HL-60 (cell line): ENCODE data around the gene DLX5.
A peak's percentile ranks its signal among the peaks of the same experiment; 100 is the strongest.
"Not testable (repeated sequence)": the region's sequence is repeated elsewhere in the genome, so short reads cannot be mapped to it uniquely, and the experiment has no call there.

Experiments used
- DNase-seq, 2 experiments: peaks; one replicate each; pipeline ENCODE4 v3.0.0-alpha.2; 2010 to 2020; ENCODE audit warnings: low read depth in 1 of 2, low spot score in 1 of 2
- H3K27ac ChIP-seq: fragments of 250-450 bp; sonication (Bioruptor Pico); replicated peaks from 2 replicates; pipeline ENCODE4 v1.5.1; 2020; ENCODE audit warnings: mild to moderate bottlenecking, moderate library complexity
- H3K27me3 ChIP-seq: fragments of 250-450 bp; sonication (Bioruptor Pico); 2 replicates; pipeline ENCODE4 v1.5.1; 2021; ENCODE audit warnings: mild to moderate bottlenecking, moderate library complexity; ENCODE audit not compliant: insufficient read depth, poor library complexity, severe bottlenecking
- H3K4me3 ChIP-seq: replicated peaks from 2 replicates; pipeline ENCODE4 v1.5.1; 2011; ENCODE audit warnings: mild to moderate bottlenecking, control low read depth, low read length; ENCODE audit not compliant: insufficient read depth
- CTCF ChIP-seq: IDR thresholded peaks from one replicate; pipeline ENCODE4 v1.5.1; 2011; ENCODE audit warnings: low read length, control low read depth, inconsistent platforms; ENCODE audit not compliant: insufficient read depth
- GABPA ChIP-seq: IDR thresholded peaks from 2 replicates; pipeline ENCODE4 v1.6.1; 2012; ENCODE audit warnings: low read depth
- POLR2AphosphoS5 ChIP-seq: IDR thresholded peaks from 2 replicates; pipeline ENCODE4 v1.6.1; 2012; ENCODE audit warnings: low read depth
- REST ChIP-seq: IDR thresholded peaks from 2 replicates; pipeline ENCODE4 v1.6.1; 2012; ENCODE audit warnings: low read depth; ENCODE audit not compliant: insufficient replicate concordance
- SPI1 ChIP-seq: IDR thresholded peaks from 2 replicates; pipeline ENCODE4 v1.6.1; 2012; ENCODE audit warnings: low read depth, mild to moderate bottlenecking, borderline replicate concordance
- long read RNA-seq: library from polyadenylated mRNA; unstranded; transcript quantifications from one replicate; pipeline ENCODE4 v2.0.0, GENCODE V29; 2020

Gene DLX5
- long read RNA-seq, result 0 reads

GRCh38 chr7:97024209-97025129 is at the start of gene DLX5:
Gene DLX5, minus strand, starts transcription at chr7:97024831. Its CDS starts 208 bp downstream, at chr7:97024623.
- Histone ChIP-seq H3K4me3 (no peak within 1 kb of the TSS), H3K27me3 (peaks cover 68% of the 10 kb centered on the region), H3K27ac (no peak within 1 kb of the TSS)
- DNase-seq, result no peak
- TF ChIP-seq REST, result no peak
- TF ChIP-seq GABPA, result no peak
- TF ChIP-seq POLR2AphosphoS5, result no peak
- no peak for TF ChIP-seq SPI1
- no peak for TF ChIP-seq CTCF

GRCh38 chr7:97072025-97072424 is 47.4 kb upstream of the DLX5 start:
- H3K27ac ChIP-seq, DNase-seq, H3K4me3 ChIP-seq: not testable (repeated sequence)
- H3K27me3 ChIP-seq, result peaks cover 18% of the 10 kb centered on the region

GRCh38 chr7:97064972-97065587 is 40.4 kb upstream of the DLX5 start:
- no peak overlapping the region for H3K27ac ChIP-seq
- H3K4me3 ChIP-seq, result no peak overlapping the region
- peak; percentile 3 to 14 for DNase-seq
- no peaks in the 10 kb centered on the region for H3K27me3 ChIP-seq
- TF ChIP-seq GABPA, result no peak
- peak; percentile 78 for TF ChIP-seq CTCF

- Histone ChIP-seq H3K27me3 (no peaks in the 10 kb centered on the region), H3K27ac (no peak overlapping the region), H3K4me3 (no peak overlapping the region)
- TF ChIP-seq CTCF (no peak), REST (no peak), GABPA (no peak), POLR2AphosphoS5 (no peak), SPI1 (no peak)
- DNase-seq, result no peak
Observed at GRCh38 chr7:97064020-97064419, 39.4 kb upstream of the DLX5 start.
